Activated CD4-positive, alpha-beta T cell treated with anti-CD3 and anti-CD28 coated beads for 1 hour (primary cell): ENCODE data around the gene LINGO3.

Source experiments
- DNase-seq: peaks from one replicate; pipeline ENCODE4 v3.0.0-alpha.2; 2020

The LINGO3 gene

GRCh38 chr19:2338751-2339643 lies 31.0 kb upstream of the LINGO3 start:
- DNase-seq: no peak

GRCh38 chr19:2338055-2338615 lies 30.2 kb upstream of the LINGO3 start:
- no peak for DNase-seq

GRCh38 chr19:2337329-2337707 lies 29.4 kb upstream of the LINGO3 start:
- no peak for DNase-seq

GRCh38 chr19:2336528-2337328 lies 28.8 kb upstream of the LINGO3 start:
- no peak for DNase-seq

- DNase-seq: no peak
Measured at GRCh38 chr19:2335848-2336247, 27.9 kb upstream of the LINGO3 start.

- no peak for DNase-seq
Measured at GRCh38 chr19:2334986-2335846, 27.3 kb upstream of the LINGO3 start.

- DNase-seq: no peak
Measured at GRCh38 chr19:2334426-2334825, 26.5 kb upstream of the LINGO3 start.

GRCh38 chr19:2333807-2334211 lies 25.9 kb upstream of the LINGO3 start:
- no peak for DNase-seq

GRCh38 chr19:2333027-2333806 lies 25.3 kb upstream of the LINGO3 start:
- no peak for DNase-seq

- DNase-seq: peak; percentile 28
Measured at GRCh38 chr19:2332341-2333026, 24.5 kb upstream of the LINGO3 start.

GRCh38 chr19:2331601-2332246 lies 23.8 kb upstream of the LINGO3 start:
- DNase-seq: no peak

GRCh38 chr19:2330632-2331284 lies 22.8 kb upstream of the LINGO3 start:
- DNase-seq: no peak

GRCh38 chr19:2330255-2330631 lies 22.3 kb upstream of the LINGO3 start:
- no peak for DNase-seq

GRCh38 chr19:2329501-2329916 lies 21.6 kb upstream of the LINGO3 start:
- no peak for DNase-seq

GRCh38 chr19:2329149-2329478 lies 21.2 kb upstream of the LINGO3 start:
- no peak for DNase-seq

GRCh38 chr19:2328401-2329148 lies 20.6 kb upstream of the LINGO3 start, which contains the start of the genes LSM7 and SPPL2B:
Gene LSM7 (minus strand): TSS chr19:2328586. CDS start chr19:2328566, 20 bp downstream.
Gene SPPL2B (plus strand): TSS chr19:2328684. CDS start chr19:2328710, 26 bp downstream.
- peak; percentile 90 for DNase-seq

GRCh38 chr19:2327773-2328400 lies 19.9 kb upstream of the LINGO3 start:
- DNase-seq: peak; percentile 26

GRCh38 chr19:2326699-2327360 lies 18.9 kb upstream of the LINGO3 start:
- DNase-seq: no peak
